ENCODE results near the gene RBM17.

The RBM17 gene

GRCh38 chr10:6045314-6045848 is 43.5 kb upstream of the RBM17 start:
- 0% methylated on average over 2 of the region's 8 CpGs for WGBS (ENCODE audit: insufficient coverage)
- ChIA-PET CTCF (interaction anchor here (0.9 to 2.1 kb wide), 5 partner anchors 9 to 41 kb away, joined by 3 to 7 read pairs (median 4); no protein-coding TSS in a partner anchor), POLR2A (interaction anchor here (0.6 kb wide), 1 partner anchor 201 kb away, joined by 3 read pairs; no protein-coding TSS in a partner anchor)
- Histone ChIP-seq H3K27ac (ENCODE audit: insufficient read depth in 1 of 2, low read depth in 1 of 2, low read length in 2 of 2, poor library complexity in 1 of 2, severe bottlenecking in 2 of 2) (no peak overlapping the region), H3K4me3 (ENCODE audit: control insufficient read depth in 1 of 7, extremely low read depth in 1 of 7, insufficient read depth in 4 of 7, low read depth in 2 of 7, low read length in 6 of 7) (peak overlapping the region in 4 of 7 experiments; percentile 21 to 46 (median 28)), H3K9me3 (ENCODE audit: control extremely low read depth in 1 of 5, control insufficient read depth in 4 of 5, insufficient read depth in 2 of 5, low read depth in 1 of 5, low read length in 4 of 5) (no peaks in the 10 kb centered on the region), H3K27me3 (replicated peaks in 2 of 5; ENCODE audit: control insufficient read depth in 4 of 5, insufficient read depth in 5 of 5, low read length in 4 of 5) (no peaks in the 10 kb centered on the region), H3K4me1 (ENCODE audit: control extremely low read depth in 1 of 4, control insufficient read depth in 4 of 4, insufficient read depth in 4 of 4, low read length in 3 of 4) (peaks cover 25 to 44% (median 38%) of the 10 kb centered on the region in 4 experiments), H3K36me3 (ENCODE audit: control insufficient read depth in 4 of 4, insufficient read depth in 4 of 4, low read length in 3 of 4) (no peaks in the 10 kb centered on the region)
- DNase-seq: peak; percentile 75 to 96 (median 95)

DNA sequence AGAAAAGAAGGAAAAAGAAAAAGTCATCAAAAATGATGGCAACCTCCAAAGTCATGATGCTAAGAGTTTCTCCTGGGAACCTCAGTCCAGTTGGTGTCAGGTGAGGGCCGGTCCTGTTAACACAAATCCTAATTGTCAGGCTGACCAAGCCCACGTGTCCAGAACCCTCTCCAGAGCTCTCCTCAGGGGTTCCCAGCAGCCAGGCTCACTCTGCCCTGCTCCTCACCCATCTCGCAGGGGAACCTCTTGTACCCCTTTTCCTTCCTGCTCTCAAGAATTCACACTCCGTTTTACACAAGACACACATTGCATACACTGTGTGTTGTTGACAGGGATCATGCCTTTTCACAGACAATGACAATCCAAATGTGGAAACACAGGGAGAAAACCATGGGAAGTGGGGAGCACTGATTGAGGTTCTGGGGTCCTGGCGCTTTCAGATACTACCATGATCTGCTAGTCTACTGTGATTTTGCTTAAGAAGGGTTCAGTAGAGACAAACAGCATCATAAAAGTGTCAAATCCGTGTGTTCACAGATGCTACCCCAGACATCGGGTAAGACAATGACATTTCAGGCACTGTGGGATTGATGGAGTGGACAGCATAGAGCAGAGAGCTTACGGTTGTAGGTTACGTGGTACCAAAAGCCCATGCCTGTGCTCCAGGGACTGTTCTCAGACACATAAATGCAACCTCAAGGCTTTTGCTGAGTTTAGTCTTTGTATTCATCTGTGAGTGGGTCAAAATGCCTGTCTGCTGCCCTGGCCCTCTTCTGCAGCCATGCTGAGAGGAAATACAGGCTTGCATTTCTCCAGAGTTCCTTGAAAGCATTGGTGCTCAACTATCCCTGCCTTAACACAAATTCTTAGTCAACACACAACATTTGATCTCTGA is 42.7 kb upstream of the RBM17 start:
- H3K27me3 ChIP-seq (replicated peaks in 2 of 5; ENCODE audit: control insufficient read depth in 4 of 5, insufficient read depth in 5 of 5, low read length in 4 of 5): no peaks in the 10 kb centered on the region
- POLR2A ChIA-PET: interaction anchor here (0.6 kb wide), 1 partner anchor 200 kb away, joined by 3 read pairs; no protein-coding TSS in a partner anchor
- H3K27ac ChIP-seq (ENCODE audit: insufficient read depth in 1 of 2, low read depth in 1 of 2, low read length in 2 of 2, poor library complexity in 1 of 2, severe bottlenecking in 2 of 2): no peak overlapping the region
- H3K36me3 ChIP-seq (ENCODE audit: control insufficient read depth in 4 of 4, insufficient read depth in 4 of 4, low read length in 3 of 4): no peaks in the 10 kb centered on the region
- H3K9me3 ChIP-seq (ENCODE audit: control extremely low read depth in 1 of 5, control insufficient read depth in 4 of 5, insufficient read depth in 2 of 5, low read depth in 1 of 5, low read length in 4 of 5): no peaks in the 10 kb centered on the region
- CTCF ChIA-PET: interaction anchor here (0.9 to 8.6 kb wide), 7 partner anchors 8 to 40 kb away, joined by 3 to 70 read pairs (median 4); no protein-coding TSS in a partner anchor
- 71% methylated on average over 6 of the region's 9 CpGs for whole genome bisulfite sequencing (ENCODE audit: insufficient coverage)
- DNase-seq: no peak
- peak overlapping the region in 2 of 7 experiments; percentile 16 to 34 for H3K4me3 ChIP-seq (ENCODE audit: control insufficient read depth in 1 of 7, extremely low read depth in 1 of 7, insufficient read depth in 4 of 7, low read depth in 2 of 7, low read length in 6 of 7)
- peaks cover 25 to 52% (median 45%) of the 10 kb centered on the region in 4 experiments for H3K4me1 ChIP-seq (ENCODE audit: control extremely low read depth in 1 of 4, control insufficient read depth in 4 of 4, insufficient read depth in 4 of 4, low read length in 3 of 4)

DNA sequence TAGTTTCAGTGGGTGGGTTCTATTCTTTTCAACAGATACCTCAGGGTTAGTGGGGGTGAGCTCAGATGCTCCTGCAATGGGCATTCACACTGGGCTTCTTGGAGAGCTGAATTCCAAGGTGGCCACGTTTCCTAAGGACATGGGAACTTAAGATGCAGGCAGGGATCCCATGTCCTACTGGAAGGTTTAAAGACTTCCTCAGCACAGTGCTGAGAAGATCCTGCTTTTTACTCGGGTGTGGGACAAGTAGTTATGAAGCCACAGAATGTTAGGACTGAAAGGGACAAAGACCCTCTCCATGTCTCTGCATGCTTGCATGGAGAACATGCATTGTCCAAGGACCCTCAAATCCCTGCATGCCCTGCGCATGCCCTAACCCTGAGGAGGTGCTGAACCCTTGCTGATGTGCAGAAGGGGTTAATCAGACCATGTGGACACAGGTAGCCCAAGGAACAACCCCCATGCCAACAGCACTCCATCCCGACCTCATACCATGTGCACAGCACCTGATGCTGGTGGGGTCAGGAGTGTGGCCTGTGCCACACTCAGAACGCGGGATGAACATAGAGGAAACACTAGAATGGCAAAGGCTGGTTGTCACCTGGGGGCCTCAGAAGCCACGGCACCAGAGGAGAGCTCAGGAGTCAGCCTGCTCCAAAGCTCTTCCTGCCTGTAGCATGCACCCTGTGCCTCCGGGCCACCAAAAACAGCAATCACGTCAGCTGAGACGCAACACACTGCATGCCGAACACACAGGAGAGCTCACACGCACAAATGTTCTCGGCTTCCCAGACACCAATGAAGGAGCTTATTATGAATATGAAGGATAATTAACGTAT is 41.8 kb upstream of the RBM17 start:
- no peaks in the 10 kb centered on the region for H3K9me3 ChIP-seq (ENCODE audit: control extremely low read depth in 1 of 5, control insufficient read depth in 4 of 5, insufficient read depth in 2 of 5, low read depth in 1 of 5, low read length in 4 of 5)
- no peaks in the 10 kb centered on the region for H3K36me3 ChIP-seq (ENCODE audit: control insufficient read depth in 4 of 4, insufficient read depth in 4 of 4, low read length in 3 of 4)
- 90% methylated on average over 9 of the region's 14 CpGs for WGBS (ENCODE audit: insufficient coverage)
- H3K27ac ChIP-seq (ENCODE audit: insufficient read depth in 1 of 2, low read depth in 1 of 2, low read length in 2 of 2, poor library complexity in 1 of 2, severe bottlenecking in 2 of 2): no peak overlapping the region
- H3K4me3 ChIP-seq (ENCODE audit: control insufficient read depth in 1 of 7, extremely low read depth in 1 of 7, insufficient read depth in 4 of 7, low read depth in 2 of 7, low read length in 6 of 7): no peak overlapping the region
- DNase-seq: no peak
- ChIA-PET POLR2A (no interaction called here), CTCF (interaction anchor here (0.9 to 8.6 kb wide), 6 partner anchors 9 to 39 kb away, joined by 3 to 77 read pairs (median 6); no protein-coding TSS in a partner anchor)
- peaks cover 29 to 56% (median 50%) of the 10 kb centered on the region in 4 experiments for H3K4me1 ChIP-seq (ENCODE audit: control extremely low read depth in 1 of 4, control insufficient read depth in 4 of 4, insufficient read depth in 4 of 4, low read length in 3 of 4)
- no peaks in the 10 kb centered on the region for H3K27me3 ChIP-seq (replicated peaks in 2 of 5; ENCODE audit: control insufficient read depth in 4 of 5, insufficient read depth in 5 of 5, low read length in 4 of 5)

- H3K27ac ChIP-seq (ENCODE audit: insufficient read depth in 1 of 2, low read depth in 1 of 2, low read length in 2 of 2, poor library complexity in 1 of 2, severe bottlenecking in 2 of 2): no peak overlapping the region
- CTCF ChIA-PET: interaction anchor here (0.9 to 8.6 kb wide), 6 partner anchors 10 to 38 kb away, joined by 3 to 77 read pairs (median 6); no protein-coding TSS in a partner anchor
- POLR2A ChIA-PET: no interaction called here
- peaks cover 32 to 65% (median 58%) of the 10 kb centered on the region in 4 experiments for H3K4me1 ChIP-seq (ENCODE audit: control extremely low read depth in 1 of 4, control insufficient read depth in 4 of 4, insufficient read depth in 4 of 4, low read length in 3 of 4)
- no peaks in the 10 kb centered on the region for H3K27me3 ChIP-seq (replicated peaks in 2 of 5; ENCODE audit: control insufficient read depth in 4 of 5, insufficient read depth in 5 of 5, low read length in 4 of 5)
- no peaks in the 10 kb centered on the region for H3K9me3 ChIP-seq (ENCODE audit: control extremely low read depth in 1 of 5, control insufficient read depth in 4 of 5, insufficient read depth in 2 of 5, low read depth in 1 of 5, low read length in 4 of 5)
- no peak overlapping the region for H3K4me3 ChIP-seq (ENCODE audit: control insufficient read depth in 1 of 7, extremely low read depth in 1 of 7, insufficient read depth in 4 of 7, low read depth in 2 of 7, low read length in 6 of 7)
- no peaks in the 10 kb centered on the region for H3K36me3 ChIP-seq (ENCODE audit: control insufficient read depth in 4 of 4, insufficient read depth in 4 of 4, low read length in 3 of 4)
- DNase-seq: no peak
- 96% methylated on average over 3 of the region's 7 CpGs for WGBS (ENCODE audit: insufficient coverage)
These were observed 41.0 kb upstream of the RBM17 start for GRCh38 chr10:6047847-6048246.

DNA sequence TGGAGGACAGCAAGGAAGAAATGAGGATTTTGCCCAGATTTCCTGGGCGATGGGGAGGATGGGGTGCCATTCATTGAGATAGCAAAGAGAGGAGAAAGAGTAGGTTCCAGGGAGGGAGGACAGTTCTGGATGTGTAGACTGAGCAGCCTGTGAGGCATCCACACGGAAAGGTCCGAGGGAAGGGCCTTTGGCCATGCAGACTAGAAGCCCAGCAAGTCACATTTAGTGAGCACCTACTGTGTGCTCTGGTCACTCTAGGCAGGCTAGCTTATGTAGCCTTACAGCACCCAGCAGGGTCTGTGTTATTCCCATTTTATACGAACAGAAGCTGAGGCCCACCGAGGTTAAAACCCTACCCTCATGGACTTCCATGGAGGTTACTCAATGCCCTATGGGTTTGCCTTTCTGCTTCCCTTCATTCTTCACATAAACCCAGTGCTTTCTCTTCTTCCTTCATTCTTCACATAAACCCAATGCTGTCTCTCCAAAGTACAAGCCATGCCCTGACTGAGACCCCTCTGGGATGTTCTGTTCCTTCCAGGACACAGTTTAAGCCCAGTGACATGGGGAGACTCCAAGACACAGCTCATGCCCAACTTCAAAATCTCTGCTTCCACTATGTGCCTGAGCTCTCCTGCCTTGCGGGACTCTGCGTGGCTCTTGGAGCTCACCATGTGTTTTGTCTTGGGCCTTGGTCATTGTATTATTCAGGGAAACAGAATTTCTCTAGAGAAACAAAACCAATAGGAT is 40.4 kb upstream of the RBM17 start:
- Histone ChIP-seq H3K4me3 (ENCODE audit: control insufficient read depth in 1 of 7, extremely low read depth in 1 of 7, insufficient read depth in 4 of 7, low read depth in 2 of 7, low read length in 6 of 7) (no peak overlapping the region), H3K27me3 (replicated peaks in 2 of 5; ENCODE audit: control insufficient read depth in 4 of 5, insufficient read depth in 5 of 5, low read length in 4 of 5) (no peaks in the 10 kb centered on the region), H3K36me3 (ENCODE audit: control insufficient read depth in 4 of 4, insufficient read depth in 4 of 4, low read length in 3 of 4) (no peaks in the 10 kb centered on the region), H3K9me3 (ENCODE audit: control extremely low read depth in 1 of 5, control insufficient read depth in 4 of 5, insufficient read depth in 2 of 5, low read depth in 1 of 5, low read length in 4 of 5) (no peaks in the 10 kb centered on the region), H3K27ac (ENCODE audit: insufficient read depth in 1 of 2, low read depth in 1 of 2, low read length in 2 of 2, poor library complexity in 1 of 2, severe bottlenecking in 2 of 2) (no peak overlapping the region), H3K4me1 (ENCODE audit: control extremely low read depth in 1 of 4, control insufficient read depth in 4 of 4, insufficient read depth in 4 of 4, low read length in 3 of 4) (peaks cover 37 to 71% (median 65%) of the 10 kb centered on the region in 4 experiments)
- DNase-seq: no peak
- 100% methylated on average over 4 of the region's 7 CpGs for WGBS (ENCODE audit: insufficient coverage)
- POLR2A ChIA-PET: no interaction called here
- CTCF ChIA-PET: interaction anchor here (1.1 to 8.6 kb wide), 7 partner anchors 11 to 39 kb away, joined by 3 to 77 read pairs (median 8); no protein-coding TSS in a partner anchor

DNA sequence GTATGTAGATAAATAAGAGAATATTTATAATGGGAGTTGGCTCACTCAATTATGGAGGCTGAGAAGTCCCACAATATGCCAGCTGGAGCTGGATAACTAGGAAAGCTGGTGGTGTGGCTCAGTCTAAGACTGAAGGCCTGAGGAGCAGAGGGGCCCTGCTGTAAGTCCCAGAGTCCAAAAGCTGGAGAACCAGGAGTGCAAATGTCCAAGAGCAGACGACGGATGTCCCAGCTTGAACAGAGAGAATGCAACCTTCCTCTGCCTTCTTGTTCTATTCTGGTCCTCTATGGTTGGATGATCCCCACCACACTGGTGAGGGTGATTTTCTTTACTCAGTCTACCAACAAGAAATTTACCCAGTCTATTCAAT is 39.8 kb upstream of the RBM17 start:
- H3K4me1 ChIP-seq (ENCODE audit: control extremely low read depth in 1 of 4, control insufficient read depth in 4 of 4, insufficient read depth in 4 of 4, low read length in 3 of 4): peaks cover 38 to 74% (median 69%) of the 10 kb centered on the region in 4 experiments
- ChIA-PET CTCF (interaction anchor here (1.1 to 8.6 kb wide), 7 partner anchors 11 to 39 kb away, joined by 3 to 77 read pairs (median 8); no protein-coding TSS in a partner anchor), POLR2A (no interaction called here)
- no peaks in the 10 kb centered on the region for H3K9me3 ChIP-seq (ENCODE audit: control extremely low read depth in 1 of 5, control insufficient read depth in 4 of 5, insufficient read depth in 2 of 5, low read depth in 1 of 5, low read length in 4 of 5)
- H3K36me3 ChIP-seq (ENCODE audit: control insufficient read depth in 4 of 4, insufficient read depth in 4 of 4, low read length in 3 of 4): no peaks in the 10 kb centered on the region
- no peak overlapping the region for H3K27ac ChIP-seq (ENCODE audit: insufficient read depth in 1 of 2, low read depth in 1 of 2, low read length in 2 of 2, poor library complexity in 1 of 2, severe bottlenecking in 2 of 2)
- WGBS (ENCODE audit: insufficient coverage): 100% methylated on average over 2 of the region's 2 CpGs
- DNase-seq: no peak
- H3K27me3 ChIP-seq (replicated peaks in 2 of 5; ENCODE audit: control insufficient read depth in 4 of 5, insufficient read depth in 5 of 5, low read length in 4 of 5): no peaks in the 10 kb centered on the region
- no peak overlapping the region for H3K4me3 ChIP-seq (ENCODE audit: control insufficient read depth in 1 of 7, extremely low read depth in 1 of 7, insufficient read depth in 4 of 7, low read depth in 2 of 7, low read length in 6 of 7)

Data from common myeloid progenitor, CD34-positive (primary cell).